GM18508 (cell line): ENCODE measurements around the gene LYZ.
A peak's percentile ranks its signal among the peaks of the same experiment; 100 is the strongest.

Source experiments
- ATAC-seq: cut with Tn5 transposase; IDR thresholded peaks from one replicate; pipeline ENCODE4 v1.9.1; 2021; ENCODE audit warnings: moderate number of reproducible peaks; ENCODE audit not compliant: insufficient read depth, unreplicated experiment

LYZ gene

GRCh38 chr12:69368171-69368570 is 20.0 kb downstream of the LYZ start:
- no peak for ATAC-seq

GRCh38 chr12:69383074-69383473 is 34.9 kb downstream of the LYZ start:
- ATAC-seq = no peak

GRCh38 chr12:69385038-69385437 is 36.9 kb downstream of the LYZ start:
- ATAC-seq = no peak

- no peak for ATAC-seq
Observed at GRCh38 chr12:69386921-69387320, 38.7 kb downstream of the LYZ start.

- no peak for ATAC-seq
Observed at GRCh38 chr12:69388371-69388770, 40.2 kb downstream of the LYZ start.

- no peak for ATAC-seq
Observed at GRCh38 chr12:69389831-69390230, 41.6 kb downstream of the LYZ start.

- peak; percentile 84 for ATAC-seq
Observed at GRCh38 chr12:69392179-69392928, 44.2 kb downstream of the LYZ start.

GRCh38 chr12:69396041-69396440 is 47.9 kb downstream of the LYZ start:
- ATAC-seq = no peak

- ATAC-seq = no peak
Observed at GRCh38 chr12:69396963-69397362, 48.8 kb downstream of the LYZ start.

- ATAC-seq = no peak
Observed at GRCh38 chr12:69397978-69398377, 49.8 kb downstream of the LYZ start.

GRCh38 chr12:69401940-69402339 is 53.8 kb downstream of the LYZ start:
- ATAC-seq = no peak
